SK-N-SH (cell line): ENCODE results near the gene TM7SF2. TPM values are rescaled to one million over a fixed set of nuclear protein-coding genes. Genes with fewer than 3 reads are reported as not detected.

Experiments
- CTCF ChIA-PET: fragments of 300-600, 350-600 bp; formaldehyde crosslinking; extraction: SDS; loops from one replicate; lab custom pipeline; 2021; lab: Yijun Ruan, JAX
- POLR2A ChIA-PET: fragments of 350-600 bp; sonication (Branson Sonifier 250); formaldehyde crosslinking; extraction: SDS; loops from one replicate; lab custom pipeline; 2020; ENCODE audit warnings: antibody characterized with exemption, inconsistent platforms; lab: Yijun Ruan, JAX
- DNase-seq: peaks from one replicate; pipeline ENCODE4 v3.0.0; 2012
- H2AFZ ChIP-seq: fragments of 200-600 bp; sonication (generic); 2 replicates; pipeline ENCODE4 v1.8.1; 2016; ENCODE audit warnings: antibody characterized with exemption, mild to moderate bottlenecking, low read depth
- H3F3A ChIP-seq: fragments of 200-600 bp; sonication (generic); replicated peaks from 2 replicates; pipeline ENCODE3; 2016; ENCODE audit warnings: antibody characterized with exemption, mild to moderate bottlenecking; ENCODE audit not compliant: insufficient read depth
- H3K27ac ChIP-seq, 2 experiments: fragments of 200-500 bp in 1 of 2; fragments of 200-600 bp in 1 of 2; sonication (Bioruptor generic) in 1 of 2; sonication (generic), shearing (Covaris generic) in 1 of 2; 2 replicates each; pipeline versions ENCODE4 v1.5.1 to v1.6.1; 2014 to 2016; ENCODE audit warnings: low read depth in 2 of 2, inconsistent platforms in 1 of 2, low read length in 1 of 2, mild to moderate bottlenecking in 1 of 2, mixed read lengths in 1 of 2
- H3K27me3 ChIP-seq: fragments of 200-600 bp; sonication (generic), shearing (Covaris generic); 2 replicates; pipeline ENCODE4 v1.6.1; 2016; ENCODE audit warnings: mixed run types; ENCODE audit not compliant: insufficient read depth
- H3K36me3 ChIP-seq, 2 experiments: fragments of 200-500 bp in 1 of 2; fragments of 200-600 bp in 1 of 2; sonication (Bioruptor generic) in 1 of 2; sonication (generic) in 1 of 2; replicated peaks in 1 of 2; 2 replicates each; pipeline versions ENCODE3 to v1.5.1; 2014 to 2016; ENCODE audit warnings: low read length in 1 of 2, mild to moderate bottlenecking in 1 of 2; ENCODE audit not compliant: insufficient read depth in 2 of 2, control insufficient read depth in 1 of 2
- H3K4me1 ChIP-seq, 2 experiments: fragments of 200-500 bp in 1 of 2; fragments of 200-600 bp in 1 of 2; sonication (Bioruptor generic) in 1 of 2; sonication (generic), shearing (Covaris generic) in 1 of 2; 2 replicates each; pipeline versions ENCODE4 v1.5.1 to v1.6.1; 2014 to 2016; ENCODE audit warnings: low read depth in 1 of 2, low read length in 1 of 2, mixed run types in 1 of 2; ENCODE audit not compliant: insufficient read depth in 2 of 2, control insufficient read depth in 1 of 2
- H3K4me2 ChIP-seq: fragments of 200-600 bp; sonication (generic), shearing (Covaris generic); 2 replicates; pipeline ENCODE4 v1.6.1; 2017; ENCODE audit warnings: mixed run types
- H3K4me3 ChIP-seq, 2 experiments: fragments of 200-500 bp in 1 of 2; fragments of 200-600 bp in 1 of 2; sonication (Bioruptor generic) in 1 of 2; sonication (generic), shearing (Covaris generic) in 1 of 2; 2 replicates each; pipeline versions ENCODE4 v1.5.1 to v1.8.1; 2014 to 2016; ENCODE audit warnings: low read depth in 2 of 2, inconsistent platforms in 1 of 2, low read length in 1 of 2, mild to moderate bottlenecking in 1 of 2, mixed read lengths in 1 of 2, moderate library complexity in 1 of 2
- H3K79me2 ChIP-seq: fragments of 200-600 bp; sonication (generic); 2 replicates; pipeline ENCODE4 v1.8.1; 2017; ENCODE audit warnings: mild to moderate bottlenecking; ENCODE audit not compliant: insufficient read depth
- H3K9ac ChIP-seq: fragments of 200-600 bp; sonication (generic); 2 replicates; pipeline ENCODE4 v1.6.1; 2017; ENCODE audit warnings: mixed run types
- H3K9me2 ChIP-seq: fragments of 200-600 bp; sonication (generic); 2 replicates; pipeline ENCODE4 v1.6.1; 2017; ENCODE audit warnings: mixed run types
- H3K9me3 ChIP-seq: fragments of 200-600 bp; sonication (generic); 2 replicates; pipeline ENCODE4 v1.6.1; 2017; ENCODE audit warnings: mixed run types, mild to moderate bottlenecking, moderate library complexity
- H4K20me1 ChIP-seq: fragments of 200-600 bp; sonication (generic); 2 replicates; pipeline ENCODE4 v1.6.1; 2017; ENCODE audit warnings: mild to moderate bottlenecking, mixed run types; ENCODE audit not compliant: insufficient read depth
- CHD2 ChIP-seq: fragments of 150-350 bp; IDR thresholded peaks from 2 replicates; pipeline ENCODE4 v1.6.1; 2018; ENCODE audit warnings: low read length; ENCODE audit not compliant: partially characterized antibody
- ELF1 ChIP-seq: IDR thresholded peaks from 2 replicates; pipeline ENCODE4 v1.4.0; 2012
- EP300 ChIP-seq, 2 experiments: IDR thresholded peaks; 2 replicates each; pipeline versions ENCODE4 v1.4.0 to v1.6.1; 2012; ENCODE audit warnings: borderline replicate concordance in 1 of 2, low read depth in 1 of 2, low read length in 1 of 2
- FOXM1 ChIP-seq: IDR thresholded peaks from 2 replicates; pipeline ENCODE4 v1.4.0; 2012; ENCODE audit warnings: low read depth, mild to moderate bottlenecking
- GABPA ChIP-seq: IDR thresholded peaks from 2 replicates; pipeline ENCODE4 v1.4.0; 2012; ENCODE audit warnings: low read depth, mild to moderate bottlenecking
- GATA2 ChIP-seq: sonication (generic); formaldehyde crosslinking; IDR thresholded peaks from 2 replicates; pipeline ENCODE4 v1.5.0; 2020; ENCODE audit warnings: mild to moderate bottlenecking, missing genetic modification reagents
- JUND ChIP-seq: IDR thresholded peaks from 2 replicates; pipeline ENCODE4 v1.4.0; 2012
- MEF2A ChIP-seq: IDR thresholded peaks from 2 replicates; pipeline ENCODE4 v1.4.0; 2012; ENCODE audit warnings: low read depth, borderline replicate concordance
- MXI1 ChIP-seq: IDR thresholded peaks from 2 replicates; pipeline ENCODE4 v1.6.1; 2012; ENCODE audit warnings: mild to moderate bottlenecking, low read depth, low read length, improper control_type of control experiment
- NFIC ChIP-seq: IDR thresholded peaks from 2 replicates; pipeline ENCODE4 v1.4.0; 2012; ENCODE audit warnings: borderline replicate concordance
- POLR2AphosphoS5 ChIP-seq: IDR thresholded peaks from 2 replicates; pipeline ENCODE4 v1.6.1; 2012; ENCODE audit warnings: low read depth, low read length
- RFX5 ChIP-seq: IDR thresholded peaks from 2 replicates; pipeline ENCODE4 v1.6.1; 2012; ENCODE audit warnings: mild to moderate bottlenecking, improper control_type of control experiment, low read length
- SIN3A ChIP-seq: IDR thresholded peaks from 2 replicates; pipeline ENCODE4 v1.6.1; 2012; ENCODE audit warnings: low read depth, mild to moderate bottlenecking, low read length, moderate library complexity, borderline replicate concordance
- TAF1 ChIP-seq: IDR thresholded peaks from 2 replicates; pipeline ENCODE4 v1.6.1; 2012; ENCODE audit warnings: low read depth, mild to moderate bottlenecking, low read length, moderate library complexity, borderline replicate concordance
- TEAD4 ChIP-seq: IDR thresholded peaks from 2 replicates; pipeline ENCODE4 v1.4.0; 2012; ENCODE audit warnings: mild to moderate bottlenecking, borderline replicate concordance; ENCODE audit not compliant: insufficient read depth
- YY1 ChIP-seq: IDR thresholded peaks from 2 replicates; pipeline ENCODE4 v1.4.0; 2012; ENCODE audit warnings: low read depth, mild to moderate bottlenecking
- WGBS: methylation state at CpG from one replicate; pipeline ENCODE4 v1.1.6; 2017; ENCODE audit warnings: low lambda C conversion rate; 5-methylcytosine and 5-hydroxymethylcytosine counted together
- polyA plus RNA-seq, 3 experiments: library from polyadenylated mRNA; depleted of rRNA; stranded (reverse); fragments of >200 nt; gene quantifications; 2 replicates each; pipeline ENCODE4 v1.2.3, GENCODE V29; 2012
- TF ChIP-seq, protein P1 (sequence below): fragments of 150-350 bp; IDR thresholded peaks from 2 replicates; pipeline ENCODE4 v1.6.1; 2017; ENCODE audit warnings: antibody characterized with exemption, low read length, low read depth, borderline replicate concordance
- TF ChIP-seq, protein P2 (sequence below): IDR thresholded peaks from 2 replicates; pipeline ENCODE4 v1.4.0; 2012; ENCODE audit warnings: low read depth, borderline replicate concordance
- TF ChIP-seq, protein P3 (sequence below): IDR thresholded peaks from 2 replicates; pipeline ENCODE4; 2012
- TF ChIP-seq, protein P4 (sequence below): IDR thresholded peaks from 2 replicates; pipeline ENCODE4 v1.4.0; 2012; ENCODE audit warnings: low read depth

Gene TM7SF2
- polyA plus RNA-seq, 1 of the 3 experiments (the other 2 are of a cell fraction), result 87.8 TPM

DNA sequence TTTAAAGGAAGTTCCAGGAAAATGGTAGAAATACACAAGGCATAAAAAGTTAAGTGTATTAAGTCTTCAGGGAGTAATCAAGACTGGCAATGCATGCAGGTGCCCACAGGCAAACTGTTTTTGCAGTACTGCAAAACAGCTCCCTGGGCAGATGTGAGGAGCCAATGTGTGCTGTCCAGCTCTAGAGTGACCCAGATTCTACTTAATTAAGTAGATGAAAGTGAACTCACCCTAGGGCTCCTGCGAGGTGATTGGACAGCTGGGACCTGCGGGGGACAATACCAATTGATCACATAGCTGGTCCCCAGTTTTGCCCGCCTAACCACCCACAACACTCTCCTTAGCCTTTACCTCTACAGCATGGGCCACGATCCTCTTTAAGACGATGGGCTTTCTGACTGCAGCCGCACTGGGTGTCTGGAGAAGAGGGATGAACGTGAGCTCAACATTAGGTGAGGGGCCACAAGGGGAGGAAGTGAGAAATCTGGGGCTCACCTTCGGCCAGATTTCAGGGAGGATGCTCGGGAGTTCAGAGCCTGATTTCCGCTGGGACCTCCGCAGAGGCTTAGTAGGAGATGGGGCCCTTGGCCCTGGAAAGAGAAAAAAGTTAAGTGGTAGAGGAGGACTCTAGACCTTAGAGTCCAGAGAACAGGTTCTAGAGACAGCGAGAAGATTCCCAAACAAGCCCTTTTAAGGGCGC is 28.4 kb upstream of the TM7SF2 start:
- TF ChIP-seq RFX5, result no peak
- TF ChIP-seq POLR2AphosphoS5, result no peak
- no peak for TF ChIP-seq MEF2A
- no peak for TF ChIP-seq JUND
- no peak for TF ChIP-seq TEAD4
- no peak for TF ChIP-seq NFIC
- POLR2A ChIA-PET, result interaction anchor here (1.0 kb wide), 1 partner anchor 35 kb away, joined by 3 read pairs; no protein-coding TSS in a partner anchor
- CTCF ChIA-PET, result interaction anchor here (1.5 to 2.6 kb wide), 2 partner anchors 27 to 69 kb away, joined by 6 to 11 read pairs; partner anchors contain the start of gene ARL2
- Histone ChIP-seq H3K36me3 (peaks cover 18 to 31% of the 10 kb centered on the region in 2 experiments), H3K9me3 (no peaks in the 10 kb centered on the region), H3K9me2 (no peaks in the 10 kb centered on the region), H4K20me1 (no peaks in the 10 kb centered on the region; the same call in 1 of the 2 replicates), H3K27me3 (no peaks in the 10 kb centered on the region), H3K9ac (peak overlapping the region; percentile 89), H3K79me2 (peaks cover 72% of the 10 kb centered on the region), H3K4me3 (peak overlapping the region; percentile 87 to 92), H3K4me2 (peak overlapping the region; percentile 83), H3F3A (peaks cover 4% of the 10 kb centered on the region), H2AFZ (peak overlapping the region; percentile 86; the same call in 1 of the 2 replicates), H3K4me1 (peaks cover 8 to 20% of the 10 kb centered on the region in 2 experiments), H3K27ac (peak overlapping the region; percentile 74 to 88; a peak in 3 of 4 replicates)
- peak; percentile 24 for DNase-seq
- 2% methylated on average over 12 of the region's 13 CpGs for WGBS

DNA sequence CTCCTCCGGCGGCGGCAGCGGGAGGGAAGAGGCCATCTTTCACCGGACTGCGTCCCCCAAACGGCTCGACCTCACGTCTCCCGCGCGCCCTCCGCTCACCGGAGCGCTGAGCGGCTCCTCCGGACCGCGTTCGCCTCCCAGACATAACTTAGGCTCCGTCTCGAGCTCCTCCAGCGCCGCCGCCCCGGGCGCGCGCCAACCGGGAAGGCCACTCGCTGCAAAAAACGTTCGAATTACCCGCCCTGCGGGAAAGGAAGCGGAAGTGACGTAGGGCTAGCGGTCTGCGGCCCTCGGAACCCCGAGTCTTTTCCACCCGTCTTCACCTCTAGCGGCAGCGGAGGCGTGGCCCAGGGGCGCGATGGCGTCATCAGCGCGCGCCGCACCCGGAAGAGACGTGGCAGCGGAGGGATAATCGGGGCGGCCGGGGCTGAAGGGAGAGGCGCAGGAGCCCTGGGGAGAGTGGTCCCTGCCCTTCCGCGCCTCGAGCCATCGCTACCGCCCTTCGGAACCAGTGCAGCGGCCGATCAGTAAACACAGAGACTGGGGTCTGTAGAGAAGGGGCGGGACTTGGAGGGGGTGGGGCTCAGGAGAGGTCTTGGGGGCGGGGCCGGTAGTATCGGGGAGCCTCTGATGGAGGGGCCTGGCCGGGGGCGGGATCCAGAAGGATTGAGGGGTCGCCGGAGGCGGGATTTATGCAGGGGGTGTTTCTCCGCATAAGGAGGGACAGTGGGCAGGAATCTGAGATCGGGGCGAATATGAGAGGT is 27.7 kb upstream of the TM7SF2 start, which contains the start of the genes CDCA5 and ZFPL1:
Gene CDCA5 (minus strand): TSS at position 207 of the 764 bp plus-strand sequence. CDS start 62 bp downstream, at position 145.
Gene ZFPL1 (plus strand): TSS at position 389 of the 764 bp plus-strand sequence. CDS start 477 bp downstream, outside the sequence.
- Histone ChIP-seq H3K27ac (peak within 1 kb of the TSS; percentile 88 to 93), H3K4me3 (peak within 1 kb of the TSS; percentile 87 to 92), H3K4me2 (peak within 1 kb of the TSS; percentile 83), H4K20me1 (no peaks in the 10 kb centered on the region), H2AFZ (peak within 1 kb of the TSS; percentile 86; the same call in 1 of the 2 replicates), H3K9me3 (no peaks in the 10 kb centered on the region), H3K9ac (peak within 1 kb of the TSS; percentile 89), H3K27me3 (no peaks in the 10 kb centered on the region), H3F3A (no peaks in the 10 kb centered on the region), H3K79me2 (peaks cover 65% of the 10 kb centered on the region), H3K36me3 (peaks cover 14 to 38% of the 10 kb centered on the region in 2 experiments), H3K4me1 (peaks cover 8 to 20% of the 10 kb centered on the region in 2 experiments), H3K9me2 (no peaks in the 10 kb centered on the region)
- under 1% methylated on average over 40 of the region's 79 CpGs for WGBS
- ChIA-PET CTCF (interaction anchor here (1.5 to 2.6 kb wide), 2 partner anchors 26 to 70 kb away, joined by 6 to 11 read pairs; partner anchors contain the start of gene ARL2), POLR2A (interaction anchor here (1.0 kb wide), 1 partner anchor 34 kb away, joined by 3 read pairs; no protein-coding TSS in a partner anchor)
- DNase-seq, result peak; percentile 99
- TF ChIP-seq EP300 (IDR thresholded peaks at IDR 0.05; ENCODE audit: borderline replicate concordance in 1 of 2, low read depth in 1 of 2, low read length in 1 of 2) (0 out of 4 replicates have a peak, but pooled peaks of 1 of the 2 experiments have one; percentile 6), TAF1 (peak; percentile 74), GABPA (peak; percentile 98), YY1 (peak; percentile 76), JUND (no peak), GATA2 (no peak), CHD2 (peak; percentile 66), POLR2AphosphoS5 (peak; percentile 71), SIN3A (peak; percentile 96), ELF1 (peak; percentile 100), MXI1 (peak; percentile 91), FOXM1 (0 out of 2 replicates have a peak, but pooled peaks have one; percentile 16)
- TF ChIP-seq, protein P1, sequence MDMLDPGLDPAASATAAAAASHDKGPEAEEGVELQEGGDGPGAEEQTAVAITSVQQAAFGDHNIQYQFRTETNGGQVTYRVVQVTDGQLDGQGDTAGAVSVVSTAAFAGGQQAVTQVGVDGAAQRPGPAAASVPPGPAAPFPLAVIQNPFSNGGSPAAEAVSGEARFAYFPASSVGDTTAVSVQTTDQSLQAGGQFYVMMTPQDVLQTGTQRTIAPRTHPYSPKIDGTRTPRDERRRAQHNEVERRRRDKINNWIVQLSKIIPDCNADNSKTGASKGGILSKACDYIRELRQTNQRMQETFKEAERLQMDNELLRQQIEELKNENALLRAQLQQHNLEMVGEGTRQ, result no peak
- TF ChIP-seq, protein P2, sequence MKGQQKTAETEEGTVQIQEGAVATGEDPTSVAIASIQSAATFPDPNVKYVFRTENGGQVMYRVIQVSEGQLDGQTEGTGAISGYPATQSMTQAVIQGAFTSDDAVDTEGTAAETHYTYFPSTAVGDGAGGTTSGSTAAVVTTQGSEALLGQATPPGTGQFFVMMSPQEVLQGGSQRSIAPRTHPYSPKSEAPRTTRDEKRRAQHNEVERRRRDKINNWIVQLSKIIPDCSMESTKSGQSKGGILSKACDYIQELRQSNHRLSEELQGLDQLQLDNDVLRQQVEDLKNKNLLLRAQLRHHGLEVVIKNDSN, result no peak
- TF ChIP-seq, protein P3, sequence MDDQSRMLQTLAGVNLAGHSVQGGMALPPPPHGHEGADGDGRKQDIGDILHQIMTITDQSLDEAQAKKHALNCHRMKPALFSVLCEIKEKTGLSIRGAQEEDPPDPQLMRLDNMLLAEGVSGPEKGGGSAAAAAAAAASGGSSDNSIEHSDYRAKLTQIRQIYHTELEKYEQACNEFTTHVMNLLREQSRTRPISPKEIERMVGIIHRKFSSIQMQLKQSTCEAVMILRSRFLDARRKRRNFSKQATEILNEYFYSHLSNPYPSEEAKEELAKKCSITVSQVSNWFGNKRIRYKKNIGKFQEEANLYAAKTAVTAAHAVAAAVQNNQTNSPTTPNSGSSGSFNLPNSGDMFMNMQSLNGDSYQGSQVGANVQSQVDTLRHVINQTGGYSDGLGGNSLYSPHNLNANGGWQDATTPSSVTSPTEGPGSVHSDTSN, result peak; percentile 28
- TF ChIP-seq, protein P4, sequence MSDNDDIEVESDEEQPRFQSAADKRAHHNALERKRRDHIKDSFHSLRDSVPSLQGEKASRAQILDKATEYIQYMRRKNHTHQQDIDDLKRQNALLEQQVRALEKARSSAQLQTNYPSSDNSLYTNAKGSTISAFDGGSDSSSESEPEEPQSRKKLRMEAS, result peak; percentile 89
